HG02759 (cell line): Measurements from ENCODE around the gene MYL9.

Experiments used
- ATAC-seq: cut with Tn5 transposase; IDR thresholded peaks from one replicate; pipeline ENCODE4 v1.9.1; 2021; ENCODE audit warnings: mild to moderate bottlenecking, moderate library complexity; ENCODE audit not compliant: unreplicated experiment

The MYL9 gene

GRCh38 chr20:36525620-36526365 is 15.5 kb upstream of the MYL9 start:
- no peak for ATAC-seq

GRCh38 chr20:36526521-36527011 is 14.8 kb upstream of the MYL9 start:
- no peak for ATAC-seq

DNA sequence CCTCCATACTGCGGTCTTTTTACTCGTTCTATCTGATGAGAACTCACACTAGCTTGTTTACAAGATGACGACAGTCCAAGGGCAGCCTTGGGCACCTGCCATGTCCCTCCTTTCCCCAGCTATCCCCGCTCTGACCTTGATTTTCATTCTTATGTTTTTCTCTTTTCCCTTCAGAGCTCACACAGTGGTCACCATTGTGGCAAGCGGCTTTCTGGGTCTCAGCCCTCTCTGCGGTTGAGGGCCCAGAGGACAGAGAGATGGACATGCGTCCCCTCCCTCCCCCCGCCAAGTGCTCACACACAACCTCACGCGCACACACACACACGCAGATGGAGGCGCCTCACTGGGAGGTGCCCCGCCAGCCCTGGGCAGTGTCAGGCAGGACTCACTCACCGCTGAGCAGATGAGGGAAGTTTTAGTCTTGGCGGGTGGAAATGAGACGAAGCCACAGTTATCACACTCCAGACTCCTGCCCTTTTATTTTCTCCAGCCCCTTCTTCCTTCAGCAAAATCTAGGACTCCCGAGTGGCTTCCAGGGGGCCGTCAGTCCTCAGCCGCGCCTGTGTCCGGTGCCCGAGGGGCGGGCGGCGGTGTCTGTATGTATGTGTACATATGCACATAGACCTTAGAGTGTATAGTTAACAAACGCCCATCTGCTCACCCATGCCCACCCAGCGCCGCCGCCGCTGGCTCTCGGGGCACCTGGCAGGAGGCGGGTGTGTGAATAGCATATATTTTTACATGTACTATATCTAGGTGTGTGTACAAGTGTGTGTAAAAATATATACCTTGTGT is 13.8 kb upstream of the MYL9 start:
- ATAC-seq, result no peak

- ATAC-seq, result no peak
These were observed 13.0 kb upstream of the MYL9 start for GRCh38 chr20:36528176-36528874.

GRCh38 chr20:36528875-36529417 is 12.4 kb upstream of the MYL9 start:
- no peak for ATAC-seq

DNA sequence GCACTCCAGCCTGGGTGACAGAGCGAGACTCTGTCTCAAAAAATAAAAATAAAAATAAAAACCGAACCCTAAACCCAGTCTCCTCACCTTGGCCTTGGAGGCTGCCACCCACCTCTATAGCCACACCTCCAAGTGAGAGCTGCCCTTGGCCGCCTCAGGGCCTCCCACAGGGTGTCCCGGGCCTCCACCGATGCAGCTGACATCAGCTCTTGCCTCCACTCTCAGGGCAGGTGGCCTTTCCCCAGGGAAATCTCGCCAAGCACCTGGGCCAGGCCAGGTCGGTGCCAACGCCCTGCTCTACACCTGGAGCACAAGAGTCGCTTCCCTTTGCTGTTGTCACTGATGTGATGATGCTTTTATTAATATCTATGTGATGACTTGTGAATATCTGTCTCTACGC is 8.9 kb upstream of the MYL9 start:
- ATAC-seq, result no peak

DNA sequence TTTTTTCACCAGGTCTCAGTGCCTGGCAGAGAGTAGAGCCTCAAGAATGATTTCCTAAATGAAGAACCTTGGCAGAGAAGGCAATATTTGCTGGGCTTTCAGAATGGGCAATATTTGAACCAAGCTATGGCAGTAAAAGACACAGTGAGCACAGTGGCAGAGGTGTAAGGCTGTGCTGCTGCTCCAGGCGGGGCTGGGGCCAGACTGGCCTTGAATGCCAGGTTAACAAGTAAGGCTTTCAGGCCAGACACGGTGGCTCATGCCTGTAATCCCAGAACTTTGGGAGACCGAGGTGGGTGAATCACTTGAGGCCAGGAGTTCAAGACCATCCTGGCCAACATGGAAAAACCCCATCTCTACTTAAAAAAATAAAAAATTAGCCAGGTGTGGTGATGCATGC is 8.5 kb upstream of the MYL9 start:
- no peak for ATAC-seq

- no peak for ATAC-seq
These were observed 3.1 kb upstream of the MYL9 start for GRCh38 chr20:36538026-36538722.

- no peak for ATAC-seq
These were observed 638 bp upstream of the MYL9 start for GRCh38 chr20:36540551-36541211.

DNA sequence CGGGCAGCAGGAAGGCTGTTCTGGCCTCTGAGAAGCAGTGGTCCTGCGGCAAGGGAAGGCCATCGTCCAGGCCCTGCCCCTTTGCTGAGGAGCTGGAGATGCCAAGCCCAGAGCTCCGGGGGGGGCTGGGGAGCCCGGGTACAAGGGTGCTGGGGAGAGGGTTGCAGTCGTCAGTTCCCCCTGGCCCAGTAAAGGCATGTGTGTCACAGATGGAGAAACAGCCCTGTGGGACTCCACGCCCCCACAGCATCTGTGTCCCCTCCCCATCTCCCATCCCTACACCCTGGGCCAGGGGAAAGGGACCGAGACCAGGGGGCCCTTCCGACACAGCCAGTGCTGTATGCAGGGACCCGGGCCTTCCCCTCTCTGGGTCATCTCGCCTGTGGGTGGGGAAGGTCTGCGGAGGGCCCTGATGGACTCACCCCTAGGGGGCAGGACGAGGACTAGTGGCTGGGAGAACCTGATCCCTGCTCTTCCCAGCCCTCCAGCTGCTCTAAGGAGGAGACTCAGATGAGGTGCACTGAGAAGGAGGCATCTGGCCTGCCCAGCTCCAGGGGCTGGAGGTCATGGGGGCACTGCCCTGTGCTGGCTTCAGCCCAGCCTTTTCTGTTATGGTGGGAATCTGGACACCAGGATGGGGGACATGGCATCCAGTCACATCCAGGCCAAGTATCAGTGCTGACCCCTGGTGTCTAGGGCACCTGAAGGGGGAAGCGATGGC is 609 bp downstream of the MYL9 start:
- no peak for ATAC-seq

DNA sequence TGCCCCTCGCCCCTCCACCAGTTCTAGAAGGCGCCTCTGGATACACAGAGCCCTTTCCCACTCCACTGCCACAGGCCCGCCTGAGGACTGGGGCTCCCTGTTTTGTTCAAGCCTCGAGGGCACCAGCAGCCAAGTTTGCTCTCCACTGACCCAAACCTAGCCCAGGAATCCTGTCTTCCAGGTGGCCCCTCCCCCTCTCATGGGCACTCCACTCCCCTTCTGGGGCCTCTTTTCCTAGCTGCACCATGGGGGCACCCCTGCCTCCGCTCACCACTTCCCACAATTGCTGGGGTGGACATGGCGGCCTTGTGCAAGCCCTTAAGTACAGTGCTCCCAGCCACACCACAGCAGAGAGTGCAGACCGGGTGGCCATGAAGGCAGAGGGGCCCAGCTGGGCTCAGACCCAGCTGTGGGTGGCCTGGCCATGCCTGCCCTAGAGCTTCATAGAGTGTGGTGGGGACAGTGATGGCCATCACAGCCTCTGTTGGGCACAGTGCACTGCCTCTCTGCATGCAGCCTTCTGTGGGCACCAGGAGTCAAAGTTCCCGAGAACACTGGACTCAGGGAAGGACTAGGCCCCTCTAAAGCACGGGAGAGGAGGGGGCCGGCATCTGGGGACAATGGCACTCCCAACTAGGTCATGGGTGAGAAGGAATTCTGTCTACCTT is 1.3 kb downstream of the MYL9 start:
- ATAC-seq, result no peak

GRCh38 chr20:36543184-36544133 is 2.1 kb downstream of the MYL9 start:
- no peak for ATAC-seq

GRCh38 chr20:36544134-36545018 is 3.1 kb downstream of the MYL9 start:
- ATAC-seq, result no peak

GRCh38 chr20:36546111-36546736 is 4.9 kb downstream of the MYL9 start:
- no peak for ATAC-seq

- no peak for ATAC-seq
These were observed 6.1 kb downstream of the MYL9 start for GRCh38 chr20:36547186-36548005.

GRCh38 chr20:36548006-36548315 is 6.6 kb downstream of the MYL9 start:
- no peak for ATAC-seq
